ENCODE measurements around the gene ZNF644.

GRCh38 chr1:91020967-91021685, 709 bp downstream of the ZNF644 start:
- TF ChIP-seq, protein P1, sequence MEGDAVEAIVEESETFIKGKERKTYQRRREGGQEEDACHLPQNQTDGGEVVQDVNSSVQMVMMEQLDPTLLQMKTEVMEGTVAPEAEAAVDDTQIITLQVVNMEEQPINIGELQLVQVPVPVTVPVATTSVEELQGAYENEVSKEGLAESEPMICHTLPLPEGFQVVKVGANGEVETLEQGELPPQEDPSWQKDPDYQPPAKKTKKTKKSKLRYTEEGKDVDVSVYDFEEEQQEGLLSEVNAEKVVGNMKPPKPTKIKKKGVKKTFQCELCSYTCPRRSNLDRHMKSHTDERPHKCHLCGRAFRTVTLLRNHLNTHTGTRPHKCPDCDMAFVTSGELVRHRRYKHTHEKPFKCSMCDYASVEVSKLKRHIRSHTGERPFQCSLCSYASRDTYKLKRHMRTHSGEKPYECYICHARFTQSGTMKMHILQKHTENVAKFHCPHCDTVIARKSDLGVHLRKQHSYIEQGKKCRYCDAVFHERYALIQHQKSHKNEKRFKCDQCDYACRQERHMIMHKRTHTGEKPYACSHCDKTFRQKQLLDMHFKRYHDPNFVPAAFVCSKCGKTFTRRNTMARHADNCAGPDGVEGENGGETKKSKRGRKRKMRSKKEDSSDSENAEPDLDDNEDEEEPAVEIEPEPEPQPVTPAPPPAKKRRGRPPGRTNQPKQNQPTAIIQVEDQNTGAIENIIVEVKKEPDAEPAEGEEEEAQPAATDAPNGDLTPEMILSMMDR (IDR thresholded peaks at IDR 0.05), result no peak
- no peak for TF ChIP-seq EP300 (IDR thresholded peaks at IDR 0.05)

All from suprapubic skin (tissue), 3 donors.